ENCODE results near the gene SLC35F4. TPM values are rescaled to one million over a fixed set of nuclear protein-coding genes. Genes with fewer than 3 reads are reported as not detected.

Gene SLC35F4
- total and polyA plus RNA-seq, 10 of the 15 experiments (the other 5 are each of a cell fraction or from before 2014, with no cell fraction given) = 0.06 to 0.30 TPM; not detected in 8

GRCh38 chr14:57834001-57834598 lies 31.8 kb downstream of the SLC35F4 start:
- DNase-seq (ENCODE audit: low read depth, low spot score) = no peak
- no peak overlapping the region for H3K4me3 ChIP-seq
- POLR2A ChIA-PET = no interaction called here
- H3K27me3 ChIP-seq (replicated peaks in 1 of 2; ENCODE audit: control insufficient read depth in 2 of 2, insufficient read depth in 2 of 2, low read length in 1 of 2) = no peaks in the 10 kb centered on the region
- no peak overlapping the region for H3K4me2 ChIP-seq (ENCODE audit: control insufficient read depth, insufficient read depth)
- no peaks in the 10 kb centered on the region for H4K20me1 ChIP-seq (ENCODE audit: control insufficient read depth, insufficient read depth)
- 0% methylated on average over 1 of the region's 1 CpG for WGBS (ENCODE audit: insufficient coverage, insufficient replicate concordance, low lambda C conversion rate, missing lambda C conversion rate)
- no peaks in the 10 kb centered on the region for H3K79me2 ChIP-seq (ENCODE audit: control insufficient read depth, insufficient read depth, low read length)
- no peak overlapping the region for H3K9ac ChIP-seq (ENCODE audit: control insufficient read depth, insufficient read depth, low read length)
- BruUV-seq (replicated peaks) = no TSS peak
- no peaks in the 10 kb centered on the region for H3K36me3 ChIP-seq (ENCODE audit: control insufficient read depth in 2 of 2, insufficient read depth in 2 of 2, low read length in 1 of 2)
- no peak for TF ChIP-seq IRF4 (IDR thresholded peaks at IDR 0.05; ENCODE audit: low read depth, low read length)
- no peak for TF ChIP-seq ESRRA (IDR thresholded peaks at IDR 0.05; ENCODE audit: low read length)
- no peak for TF ChIP-seq STAT3 (IDR thresholded peaks at IDR 0.05; ENCODE audit: low read depth, low read length)
- TF ChIP-seq MXI1 (IDR thresholded peaks at IDR 0.05; ENCODE audit: low read depth, low read length) = no peak
- no peak for TF ChIP-seq IKZF2 (IDR thresholded peaks at IDR 0.05)
- TF ChIP-seq USF2 (IDR thresholded peaks at IDR 0.05; ENCODE audit: borderline replicate concordance, low read depth, low read length) = no peak
- no peak for TF ChIP-seq CEBPB (IDR thresholded peaks at IDR 0.05; ENCODE audit: borderline replicate concordance in 1 of 2, low read depth in 2 of 2, low read length in 2 of 2)
- no peak for TF ChIP-seq RUNX3 (IDR thresholded peaks at IDR 0.05; ENCODE audit: low read length)
- no peak for TF ChIP-seq E2F4 (IDR thresholded peaks at IDR 0.05; ENCODE audit: low read depth, low read length)
- TF ChIP-seq, protein P1, sequence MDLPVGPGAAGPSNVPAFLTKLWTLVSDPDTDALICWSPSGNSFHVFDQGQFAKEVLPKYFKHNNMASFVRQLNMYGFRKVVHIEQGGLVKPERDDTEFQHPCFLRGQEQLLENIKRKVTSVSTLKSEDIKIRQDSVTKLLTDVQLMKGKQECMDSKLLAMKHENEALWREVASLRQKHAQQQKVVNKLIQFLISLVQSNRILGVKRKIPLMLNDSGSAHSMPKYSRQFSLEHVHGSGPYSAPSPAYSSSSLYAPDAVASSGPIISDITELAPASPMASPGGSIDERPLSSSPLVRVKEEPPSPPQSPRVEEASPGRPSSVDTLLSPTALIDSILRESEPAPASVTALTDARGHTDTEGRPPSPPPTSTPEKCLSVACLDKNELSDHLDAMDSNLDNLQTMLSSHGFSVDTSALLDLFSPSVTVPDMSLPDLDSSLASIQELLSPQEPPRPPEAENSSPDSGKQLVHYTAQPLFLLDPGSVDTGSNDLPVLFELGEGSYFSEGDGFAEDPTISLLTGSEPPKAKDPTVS (IDR thresholded peaks at IDR 0.05; ENCODE audit: low read depth, low read length) = no peak
- TF ChIP-seq RAD21 (IDR thresholded peaks at IDR 0.05; ENCODE audit: insufficient read depth, low read depth, low read length) = no peak
- no peak for TF ChIP-seq DPF2 (IDR thresholded peaks at IDR 0.05)
- no peak for TF ChIP-seq BCLAF1 (IDR thresholded peaks at IDR 0.05)
- TF ChIP-seq SIX5 (IDR thresholded peaks at IDR 0.05; ENCODE audit: low read depth, low read length, severe bottlenecking) = no peak
- no peak for TF ChIP-seq POLR2A (IDR thresholded peaks at IDR 0.05; ENCODE audit: low read depth, low read length)
- no peak overlapping the region for H3K27ac ChIP-seq (ENCODE audit: control insufficient read depth, insufficient read depth)
- CTCF ChIA-PET = no interaction called here
- SMC1A ChIA-PET (ENCODE audit: uncharacterized antibody, unreplicated experiment) = no interaction called here
- intact Hi-C loops (cut with micrococcal nuclease; ENCODE audit: unreplicated experiment) (no loop called here), in situ Hi-C loops (cut with MboI) (no loop called here)
- RAD21 ChIA-PET (ENCODE audit: unreplicated experiment) = no interaction called here
- FAIRE-seq = no peak
- no peaks in the 10 kb centered on the region for H3K4me1 ChIP-seq (ENCODE audit: control insufficient read depth, insufficient read depth, low read length)
- no peak overlapping the region for H2AFZ ChIP-seq (ENCODE audit: control insufficient read depth, low read depth, low read length)
- ATAC-seq = no peak
- no peaks in the 10 kb centered on the region for H3K9me3 ChIP-seq (replicated peaks; ENCODE audit: control insufficient read depth, insufficient read depth, low read length)
